22Rv1 (cell line): ENCODE results near the gene TSPAN9.

Experiments used
- H3K27ac ChIP-seq: fragments of 450-650 bp; 2 replicates; pipeline ENCODE4 v1.5.1; 2017
- CTCF ChIP-seq: fragments of 450-650 bp; IDR thresholded peaks from 2 replicates; pipeline ENCODE4 v1.5.1; 2017; ENCODE audit warnings: mild to moderate bottlenecking
- ZFX ChIP-seq: fragments of 450-650 bp; IDR thresholded peaks from 2 replicates; pipeline ENCODE4 v1.6.1; 2017; ENCODE audit warnings: antibody characterized with exemption, borderline replicate concordance

TSPAN9 gene

DNA sequence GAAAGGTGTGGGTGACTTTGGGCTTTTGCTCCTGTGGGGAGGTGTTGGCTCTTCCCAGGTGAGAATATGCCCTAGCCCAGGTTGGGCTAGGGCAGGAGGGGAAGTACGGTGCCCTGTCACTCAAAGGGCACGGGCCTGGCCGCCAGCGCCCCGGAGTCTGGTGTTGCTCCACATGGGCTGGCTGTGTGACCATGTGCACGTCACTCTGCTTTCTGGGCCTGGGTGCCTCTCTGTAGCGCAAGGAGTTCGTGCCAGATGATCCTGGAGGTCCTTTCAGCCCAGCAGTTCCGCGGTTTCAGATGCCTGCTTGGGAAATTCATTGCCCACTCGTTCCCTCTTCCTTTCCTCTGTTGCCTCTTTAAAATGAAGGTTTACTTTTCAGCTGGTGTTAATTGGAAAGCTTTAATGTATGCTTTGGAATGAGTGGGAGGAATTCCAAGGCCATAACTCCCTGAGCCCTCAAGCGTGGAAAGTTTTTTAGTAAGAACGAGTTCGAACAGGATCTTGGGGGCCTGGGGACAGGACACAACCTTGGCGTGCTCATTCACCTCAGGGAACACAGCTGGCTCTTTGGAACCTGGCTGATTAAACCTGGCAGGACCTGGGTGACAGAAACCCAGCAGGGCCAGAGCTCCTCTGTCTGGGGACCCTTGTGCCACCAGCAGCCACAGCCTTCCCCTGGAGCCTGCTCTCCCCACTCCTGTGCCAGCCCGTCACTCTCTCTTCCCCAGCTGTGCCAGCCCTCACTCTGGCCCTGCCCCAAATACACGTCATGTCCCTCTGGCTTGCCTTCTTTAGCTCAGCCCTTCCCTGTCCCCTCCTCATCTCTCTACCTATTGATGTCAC is 42.8 kb downstream of the TSPAN9 start:
- TF ChIP-seq CTCF: no peak
- no peak for TF ChIP-seq ZFX
- no peak overlapping the region for H3K27ac ChIP-seq

DNA sequence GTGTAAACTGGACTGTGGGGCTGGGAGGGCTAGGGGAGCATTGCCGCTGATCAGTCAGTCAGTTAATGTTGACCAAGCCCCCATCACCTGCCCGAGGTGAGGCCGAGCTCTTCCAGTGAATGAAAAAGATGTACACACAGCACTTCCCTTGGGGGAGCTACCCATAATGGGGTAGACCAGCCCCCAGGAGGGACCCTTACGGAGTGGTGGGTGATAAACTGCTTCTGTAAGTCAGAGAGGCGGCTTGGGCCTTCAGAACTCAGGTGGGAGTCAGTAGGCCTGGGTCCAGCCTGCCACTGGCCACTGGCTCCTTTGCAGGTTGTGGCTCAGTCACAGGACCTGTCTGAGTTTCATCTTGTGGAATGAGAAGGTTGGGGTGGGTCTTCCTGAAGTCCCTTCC is 43.5 kb downstream of the TSPAN9 start:
- no peak overlapping the region for H3K27ac ChIP-seq
- TF ChIP-seq CTCF (no peak), ZFX (no peak)

DNA sequence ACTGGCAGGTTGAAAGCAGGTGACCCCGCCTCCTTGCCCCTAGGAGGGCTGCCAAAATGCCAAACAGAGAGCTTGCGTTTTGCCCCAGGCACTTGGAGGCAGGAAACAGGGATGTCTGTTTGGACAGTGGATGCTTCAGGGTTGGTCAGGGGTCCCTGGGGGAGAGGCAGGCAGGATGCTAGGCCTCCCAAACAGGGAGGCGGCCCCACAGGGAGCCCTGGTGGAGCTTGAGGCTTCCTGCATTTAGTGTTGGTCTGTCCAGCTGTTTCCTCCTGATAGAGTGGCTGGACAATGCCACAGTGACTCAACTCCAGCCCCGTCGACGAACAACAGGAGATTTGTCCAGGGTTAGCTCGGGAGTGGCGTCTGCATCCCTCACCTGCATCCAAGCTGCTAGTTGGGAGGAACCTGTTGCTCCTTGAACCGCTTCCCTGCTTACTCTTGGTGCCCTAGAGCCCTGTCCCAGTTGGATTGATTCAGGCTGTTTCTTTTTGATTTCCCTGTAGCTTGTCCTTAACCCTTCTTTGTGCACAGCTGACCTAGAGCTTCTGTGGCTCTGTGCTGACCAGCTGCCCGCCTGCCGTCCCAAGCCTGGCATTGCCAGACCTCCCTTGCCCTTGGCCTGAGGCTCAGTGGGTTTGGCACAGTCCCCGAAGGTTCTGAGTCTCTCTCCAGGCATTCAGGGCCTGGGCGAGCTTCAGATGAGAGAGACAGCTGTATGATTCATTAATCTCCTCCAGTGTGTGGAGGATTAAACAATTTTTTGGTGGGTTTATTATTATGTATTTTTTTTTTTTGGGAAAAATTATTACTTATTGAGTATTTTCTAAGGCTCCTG is 45.9 kb downstream of the TSPAN9 start:
- H3K27ac ChIP-seq: no peak overlapping the region

DNA sequence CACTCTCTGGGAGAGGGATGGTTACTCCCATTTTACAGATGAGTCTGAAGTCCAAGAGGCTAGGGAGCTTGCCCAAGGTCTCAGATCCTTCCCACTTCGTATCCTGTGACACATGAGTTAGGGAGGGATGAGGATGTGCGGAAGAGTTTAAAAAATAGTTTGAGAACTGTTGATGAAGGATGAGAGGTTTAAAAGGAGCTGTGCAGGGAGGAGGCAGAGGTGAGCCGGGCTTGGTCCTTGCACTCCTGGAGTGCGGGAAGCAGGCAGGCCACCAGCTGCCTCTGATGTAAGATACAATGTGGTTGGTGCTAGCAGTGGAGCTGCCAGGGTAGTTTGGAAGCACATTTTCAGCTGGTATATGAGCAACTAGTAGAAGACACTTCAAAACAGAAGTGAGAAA is 46.5 kb downstream of the TSPAN9 start:
- TF ChIP-seq CTCF (no peak), ZFX (no peak)
- no peak overlapping the region for H3K27ac ChIP-seq

More for the DNA sequence above, 45.9 kb downstream of the TSPAN9 start:
- TF ChIP-seq ZFX (no peak), CTCF (no peak)

DNA sequence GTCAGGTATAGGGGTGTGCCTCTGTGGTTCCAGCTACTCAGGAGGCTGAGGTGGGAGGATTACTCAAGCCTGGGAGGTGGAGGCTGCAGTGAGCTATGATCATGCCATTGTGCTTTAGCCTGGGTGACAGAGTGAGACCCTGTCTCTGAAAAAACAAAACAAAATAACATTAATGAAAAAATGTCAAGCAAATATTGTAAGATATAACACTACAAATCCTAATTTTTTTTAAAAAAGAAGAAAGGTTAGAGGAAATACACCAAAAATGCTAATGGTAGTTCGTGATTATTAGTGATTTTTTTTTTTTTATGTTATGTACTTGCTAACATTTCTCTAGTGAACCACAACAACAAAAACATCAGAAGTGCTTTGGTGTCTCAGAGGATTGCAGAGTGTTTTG is 47.7 kb downstream of the TSPAN9 start:
- TF ChIP-seq ZFX (no peak), CTCF (no peak)
- H3K27ac ChIP-seq: no peak overlapping the region

- TF ChIP-seq CTCF (no peak), ZFX (no peak)
- H3K27ac ChIP-seq: no peak overlapping the region
These were observed 48.5 kb downstream of the TSPAN9 start for GRCh38 chr12:3125674-3126073.

- no peak for TF ChIP-seq CTCF
- TF ChIP-seq ZFX: no peak
These were observed 50.7 kb downstream of the TSPAN9 start for GRCh38 chr12:3127832-3128231.

More at GRCh38 chr12:3127832-3128231, 50.7 kb downstream of the TSPAN9 start:
- no peak overlapping the region for H3K27ac ChIP-seq
